Measurements from ENCODE around the gene LRRTM4.
"Not testable (repeated sequence)": the region's sequence is repeated elsewhere in the genome, so short reads cannot be mapped to it uniquely, and the experiment has no call there.

The LRRTM4 gene

DNA sequence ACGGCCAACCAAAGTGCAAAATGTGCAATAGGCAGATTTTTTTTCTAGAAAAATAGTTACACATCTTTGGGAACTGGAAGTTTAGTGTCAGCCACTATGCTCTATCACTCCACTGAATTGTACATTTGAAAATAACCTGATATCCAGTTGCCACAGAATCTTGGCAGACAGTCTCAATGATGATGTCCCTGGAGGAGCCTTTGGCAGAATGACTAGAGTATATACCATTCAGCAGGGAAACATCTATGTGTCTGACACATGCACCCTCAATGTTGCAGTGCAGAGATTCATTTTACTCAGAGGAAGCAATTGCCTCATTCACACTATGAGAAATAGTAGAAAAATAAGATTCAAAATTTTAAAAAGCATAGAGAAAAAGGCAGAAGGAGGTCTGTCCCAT, 475.8 kb downstream of the LRRTM4 start:
- DNase-seq: no peak

DNA sequence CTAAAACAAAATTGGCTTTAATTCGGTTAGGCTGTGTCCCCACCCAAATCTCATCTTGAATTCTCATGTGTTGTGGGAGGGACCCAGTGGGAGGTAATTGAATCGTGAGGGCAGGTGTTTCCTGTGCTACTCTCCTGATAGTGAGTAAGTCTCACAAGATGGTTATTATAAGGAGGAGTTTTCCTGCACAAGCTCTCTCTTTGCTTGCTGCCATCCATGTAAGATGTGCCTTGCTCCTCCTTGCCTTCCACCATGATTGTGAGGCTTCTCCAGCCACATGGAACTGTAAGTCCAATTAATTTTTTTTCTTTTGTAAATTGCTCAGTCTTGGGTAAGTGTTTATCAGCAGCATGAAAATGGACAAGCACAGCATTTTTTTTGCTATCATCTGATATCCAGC, 476.7 kb downstream of the LRRTM4 start:
- not testable (repeated sequence) for DNase-seq

DNA sequence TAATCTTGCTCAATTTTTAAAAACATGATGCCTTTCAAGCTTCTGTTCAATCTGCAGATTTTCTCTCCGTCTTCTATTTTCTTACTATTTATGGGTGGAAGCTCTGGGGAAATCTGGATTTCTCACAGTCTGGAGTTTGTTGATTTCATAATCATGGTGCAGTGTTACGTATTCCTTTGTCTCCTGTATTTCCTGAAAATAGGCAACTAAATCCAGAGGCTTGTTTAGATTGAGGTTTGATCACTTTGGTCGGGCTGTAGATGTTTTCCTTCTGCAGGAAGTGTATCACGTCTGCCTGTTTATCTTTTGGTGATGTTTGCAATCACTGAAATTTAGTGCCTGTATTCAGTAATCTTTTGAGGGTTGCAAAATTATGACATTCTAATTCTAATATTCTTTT, 487.7 kb downstream of the LRRTM4 start:
- no peak for DNase-seq

DNA sequence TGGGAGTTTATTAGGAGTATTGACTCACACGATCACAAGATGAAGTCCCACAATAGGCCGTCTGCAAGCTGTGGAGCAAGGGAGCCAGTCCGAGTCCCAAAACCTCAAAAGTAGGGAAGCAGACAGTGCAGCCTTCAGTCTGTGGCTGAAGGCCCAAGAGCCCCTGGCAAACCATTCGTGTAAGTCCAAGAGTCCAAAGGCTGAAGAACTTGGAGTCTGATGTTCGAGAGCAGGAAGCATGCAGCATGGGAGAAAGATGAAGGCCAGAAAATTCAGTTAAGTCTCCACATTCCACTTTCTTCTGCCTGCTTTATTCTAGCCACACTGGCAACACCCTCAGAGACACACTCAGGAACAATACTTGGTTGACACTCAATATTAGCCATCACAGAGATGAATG, 492.9 kb downstream of the LRRTM4 start:
- not testable (repeated sequence) for DNase-seq

DNA sequence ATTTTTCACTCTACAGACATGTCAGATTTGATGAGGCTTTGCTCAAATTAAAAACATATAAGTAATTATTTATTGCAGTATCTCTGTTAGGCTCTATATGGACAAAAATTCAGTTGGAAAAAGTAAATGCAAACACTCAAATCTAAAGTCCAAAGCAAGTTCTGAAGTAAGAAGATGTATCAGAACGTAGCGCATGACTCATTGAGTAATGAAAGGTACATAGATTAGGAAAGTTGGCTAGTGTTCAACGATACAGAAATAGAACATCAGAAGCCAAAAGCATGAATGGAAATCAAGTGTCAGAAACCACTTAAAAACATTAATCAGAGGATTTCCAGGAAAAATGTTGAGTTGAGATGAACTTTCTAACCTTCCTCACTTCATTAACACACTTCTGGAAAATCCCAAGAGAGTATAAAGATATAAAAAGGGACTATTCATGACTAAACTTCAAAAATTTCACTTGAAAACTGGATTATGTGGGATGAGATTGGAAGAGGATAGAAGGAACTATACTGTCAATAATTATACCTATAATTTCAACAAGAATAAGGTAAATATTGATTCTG, 494.1 kb downstream of the LRRTM4 start:
- no peak for DNase-seq

DNA sequence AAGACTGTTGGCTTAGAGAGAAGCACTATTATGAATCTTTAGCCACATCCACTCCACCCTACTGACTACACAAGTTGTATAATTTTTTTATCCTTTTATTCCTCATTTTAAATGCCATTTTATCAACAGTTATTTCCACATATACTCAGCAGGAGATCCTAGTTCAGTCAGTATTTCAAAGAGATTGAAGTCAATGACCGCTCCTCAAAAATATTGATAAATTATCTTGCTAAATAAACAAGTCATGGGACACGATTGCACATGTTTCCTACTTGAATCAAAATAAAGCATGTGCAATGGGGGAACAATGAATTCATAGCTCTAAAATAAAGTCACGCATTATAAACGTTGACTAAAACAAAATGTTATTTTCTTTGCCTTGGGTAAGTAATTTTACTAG, 496.5 kb downstream of the LRRTM4 start:
- peak in 1 of 3 experiments; percentile 49 for DNase-seq

DNA sequence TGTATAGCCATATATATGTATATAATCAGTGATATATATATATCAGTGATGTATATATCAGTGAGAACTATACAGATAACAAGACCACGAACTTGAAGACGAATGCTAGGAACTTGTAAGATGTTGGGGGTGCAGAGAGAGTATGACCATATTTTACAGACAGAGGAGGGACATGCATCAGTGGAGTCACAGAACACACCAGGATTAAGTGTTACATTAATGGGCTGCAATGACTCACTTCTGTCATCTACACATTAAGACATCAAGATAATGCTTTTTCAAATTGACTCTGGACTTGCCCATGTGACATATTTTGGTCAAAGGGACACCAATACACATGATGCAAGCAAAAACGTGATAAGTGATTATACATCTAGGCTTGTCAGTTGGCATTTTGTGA, 501.0 kb downstream of the LRRTM4 start:
- no peak for DNase-seq

DNA sequence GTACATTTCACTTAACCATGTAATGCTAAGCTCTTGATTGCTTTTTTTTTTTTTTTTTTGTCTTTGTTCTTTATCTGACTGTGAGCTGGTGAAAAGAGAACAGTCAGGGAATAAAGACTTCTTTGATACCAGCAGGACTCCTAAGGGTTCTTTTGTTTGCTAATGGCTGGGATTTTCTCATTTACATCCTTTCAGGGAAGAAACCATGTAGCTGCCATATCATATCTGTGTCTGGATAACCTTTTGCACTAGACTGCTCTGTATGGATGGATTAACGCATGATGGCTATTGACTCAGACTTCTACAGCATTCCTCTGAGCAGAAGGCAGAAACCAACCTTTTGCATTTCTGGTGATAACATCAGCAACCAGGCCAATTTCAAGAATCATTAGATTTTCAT, 504.0 kb downstream of the LRRTM4 start:
- peak in 1 of 3 experiments; percentile 40 for DNase-seq

DNA sequence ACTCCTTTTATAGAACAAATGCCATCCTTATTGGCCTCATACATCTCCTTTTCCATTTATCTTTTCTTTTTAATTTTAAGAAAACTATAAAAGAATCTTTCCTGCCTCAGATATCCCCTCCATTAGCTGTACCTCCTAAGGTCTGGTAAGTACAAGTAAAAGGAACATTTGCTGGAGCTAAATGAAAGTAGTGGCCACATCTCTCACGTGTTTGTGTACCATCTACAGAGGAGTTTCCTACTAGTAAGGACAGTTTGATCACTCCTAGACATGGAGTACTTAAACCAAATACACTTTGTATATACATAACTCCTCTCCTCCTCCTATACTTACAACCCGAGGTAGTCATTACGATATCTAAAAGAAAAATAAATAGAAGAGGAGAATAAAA, 504.8 kb downstream of the LRRTM4 start:
- DNase-seq: no peak

DNA sequence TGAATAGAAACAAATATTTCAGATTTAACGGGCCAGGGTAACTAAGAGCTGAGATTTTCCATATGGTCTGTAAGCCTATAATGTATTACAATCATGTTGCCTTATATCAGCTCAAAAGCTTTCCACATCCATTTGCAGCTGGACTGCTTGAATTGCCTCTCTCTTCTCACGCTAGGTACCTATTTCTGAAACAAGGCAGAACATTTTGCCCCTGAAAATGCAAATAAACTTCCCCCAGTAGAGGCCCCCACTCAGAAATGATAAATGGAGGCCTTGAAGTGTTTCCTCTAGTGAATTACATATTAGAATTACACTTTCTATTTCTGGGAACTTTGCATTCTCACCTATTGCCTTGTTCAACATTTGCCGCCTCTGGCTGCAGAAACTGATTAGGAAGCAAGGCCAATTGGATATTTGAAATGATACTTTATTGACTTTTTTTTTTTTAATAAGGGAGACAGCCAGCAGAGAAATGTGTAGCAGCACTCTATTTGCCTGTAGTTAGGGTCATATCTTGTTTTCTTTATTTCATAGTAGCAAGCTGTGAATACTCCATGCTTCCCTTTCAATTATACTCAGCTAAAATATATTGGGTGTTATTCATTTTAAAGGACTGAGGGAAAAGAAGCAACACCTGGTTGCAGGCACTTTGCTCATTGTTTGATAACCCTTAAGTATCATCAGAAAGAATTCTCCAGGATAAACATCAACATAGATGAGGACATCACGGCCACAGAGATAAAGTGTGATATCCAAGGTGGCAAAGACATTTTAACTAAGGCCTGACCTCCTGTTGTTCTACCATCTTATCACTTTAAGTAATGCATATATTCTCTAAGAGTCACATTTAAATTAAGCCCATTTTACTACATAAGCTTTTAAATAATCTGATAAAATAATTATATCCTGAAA, 505.5 kb downstream of the LRRTM4 start:
- peak in 1 of 3 experiments; percentile 32 for DNase-seq

DNA sequence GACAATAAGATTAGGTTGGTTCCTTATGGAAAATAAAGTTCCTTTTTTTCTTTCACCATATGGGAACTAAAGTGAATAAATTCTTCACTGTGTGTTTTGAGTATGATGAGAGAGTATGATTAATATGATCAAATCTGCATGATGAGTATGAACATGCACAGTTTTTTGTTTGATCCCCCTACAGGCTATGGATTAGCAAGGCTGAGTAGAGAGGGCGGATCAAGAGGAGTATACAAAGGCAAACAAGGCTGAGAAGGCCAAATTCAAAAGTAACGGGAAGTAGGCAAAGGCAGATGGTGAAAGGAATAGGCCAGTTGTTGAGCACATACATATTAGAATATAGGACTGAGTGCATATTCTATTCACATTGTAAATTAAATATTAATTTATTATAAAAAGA, 508.2 kb downstream of the LRRTM4 start:
- no peak for DNase-seq

DNA sequence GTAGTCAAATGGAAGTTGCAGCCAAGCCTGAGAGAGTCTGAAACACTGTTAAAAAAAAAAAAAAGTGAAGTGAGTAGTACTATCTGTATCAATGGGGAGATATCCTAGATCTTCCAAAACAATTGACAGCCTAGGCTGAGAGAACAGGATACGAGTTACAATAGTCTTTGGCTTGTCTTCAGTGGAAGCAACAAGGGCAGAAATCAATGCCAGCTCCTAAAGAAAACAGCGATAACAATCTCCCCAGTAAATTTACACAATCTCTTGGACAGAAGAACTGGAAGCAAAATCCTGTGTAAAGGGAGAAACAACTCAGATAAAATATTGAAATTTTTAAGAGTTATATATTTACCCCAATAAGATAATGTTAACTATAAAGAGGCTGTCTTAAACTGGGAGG, 508.7 kb downstream of the LRRTM4 start:
- no peak for DNase-seq

DNA sequence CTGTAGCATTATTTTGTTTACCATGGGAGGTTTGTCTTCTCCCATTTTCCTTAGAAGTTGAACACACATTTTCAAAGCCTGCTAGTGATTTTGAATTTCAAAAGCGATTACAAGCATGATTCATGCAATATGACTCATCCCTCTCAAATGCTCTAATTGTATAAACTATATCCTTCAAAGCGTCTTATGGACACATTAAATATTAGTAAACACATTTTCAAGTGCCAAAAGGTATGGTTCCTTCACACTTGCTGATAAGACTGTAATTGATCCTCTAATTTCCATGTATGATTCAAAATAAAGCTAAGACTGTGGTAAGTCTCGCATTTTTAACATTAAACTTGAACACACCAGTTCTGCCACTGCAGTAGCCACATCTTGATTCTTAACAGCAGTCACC, 512.9 kb downstream of the LRRTM4 start:
- peak in 1 of 3 experiments; percentile 36 for DNase-seq

DNA sequence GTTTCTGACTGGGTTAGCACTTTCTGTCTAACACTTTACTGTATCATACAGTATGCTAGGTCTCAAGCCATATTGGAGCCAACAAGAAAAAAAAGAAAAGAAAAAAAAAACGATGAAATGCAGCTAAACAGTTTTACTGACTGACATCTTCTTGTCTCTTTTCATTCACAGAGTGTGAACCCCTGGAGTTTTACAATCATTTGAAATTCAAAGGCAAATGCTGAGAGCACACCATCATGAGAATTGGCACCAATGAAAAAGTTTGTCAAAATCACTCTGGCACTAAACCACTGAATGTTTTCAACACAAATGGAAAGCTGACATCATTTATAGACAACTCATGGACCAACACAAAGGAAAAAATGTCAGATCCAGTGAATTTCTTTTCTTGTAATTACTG, 513.3 kb downstream of the LRRTM4 start:
- DNase-seq: no peak

DNA sequence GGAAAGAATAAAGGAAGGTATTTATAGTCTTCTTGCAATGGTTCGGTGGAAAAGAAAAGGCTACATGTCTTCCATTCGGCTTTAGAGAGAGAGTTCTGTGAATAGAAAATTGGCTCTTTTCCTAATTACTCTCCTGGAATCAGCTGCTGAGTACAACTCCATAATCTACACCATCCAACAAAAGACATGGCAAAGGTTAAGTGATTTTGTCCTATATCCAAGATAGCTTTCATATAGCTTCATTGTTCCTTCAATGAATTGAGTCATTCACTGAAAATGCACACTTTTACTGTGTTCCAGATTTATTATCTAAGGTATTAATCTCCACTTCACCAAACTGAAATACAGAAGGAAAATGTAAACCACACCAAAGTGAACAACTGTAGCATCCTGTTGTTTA, 514.5 kb downstream of the LRRTM4 start:
- peak in 2 of 3 experiments; percentile 38 to 49 for DNase-seq

DNA sequence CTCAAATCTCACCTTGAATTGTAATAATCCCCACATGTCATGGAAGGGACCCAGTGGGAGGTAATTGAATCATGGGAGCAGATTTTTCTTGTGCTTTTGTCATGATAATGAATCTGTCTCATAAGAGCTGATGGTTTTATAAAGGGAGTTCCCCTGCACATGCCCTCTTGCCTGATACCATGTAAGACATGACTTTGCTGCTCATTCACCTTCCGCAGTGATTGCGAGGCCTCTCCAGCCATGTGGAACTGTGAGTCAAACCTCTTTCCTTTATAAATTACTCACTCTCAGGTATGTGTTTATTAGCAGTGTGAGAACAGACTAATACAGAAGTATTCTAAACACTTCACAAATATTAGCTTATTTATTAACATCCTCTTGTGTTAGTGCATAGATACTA, 516.7 kb downstream of the LRRTM4 start:
- DNase-seq: no peak

DNA sequence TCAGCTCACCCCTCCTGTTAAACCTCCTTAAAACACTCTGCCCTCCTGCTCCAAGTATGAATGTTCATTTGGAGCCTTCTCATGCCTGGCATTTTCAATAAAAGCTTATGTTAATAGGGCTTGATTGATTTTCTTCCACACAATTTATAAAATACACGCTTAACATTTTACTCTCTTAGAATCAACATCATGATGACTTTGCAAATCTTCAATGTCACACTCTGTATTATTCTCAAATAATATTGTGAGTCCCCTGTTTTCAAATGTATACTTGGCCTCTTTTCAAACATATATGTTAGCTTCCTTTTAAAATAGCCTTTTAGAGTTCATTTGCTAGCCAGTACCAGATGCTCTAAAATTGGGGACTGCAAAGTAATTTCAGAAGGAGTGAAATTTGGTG, 520.3 kb downstream of the LRRTM4 start:
- DNase-seq: no peak

DNA sequence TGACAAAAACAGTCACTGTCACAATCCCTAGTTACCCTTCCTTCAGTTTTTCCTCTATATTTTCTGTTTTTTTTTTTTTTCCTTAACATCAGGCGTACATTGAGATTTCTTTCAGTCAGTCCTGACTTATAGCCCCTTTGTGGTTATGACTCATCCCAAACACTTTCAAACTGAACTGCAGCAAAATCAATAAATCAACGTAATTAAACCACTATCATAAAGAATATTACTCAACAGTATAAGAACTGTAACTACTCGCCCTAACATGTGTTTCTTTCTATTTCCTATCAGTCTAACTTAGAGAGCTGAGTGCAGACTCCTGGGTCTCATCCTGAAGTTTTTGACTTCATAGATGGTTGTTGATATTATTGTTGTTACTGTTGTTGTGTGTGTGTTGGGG, 523.5 kb downstream of the LRRTM4 start:
- peak in 1 of 3 experiments; percentile 22 for DNase-seq

DNA sequence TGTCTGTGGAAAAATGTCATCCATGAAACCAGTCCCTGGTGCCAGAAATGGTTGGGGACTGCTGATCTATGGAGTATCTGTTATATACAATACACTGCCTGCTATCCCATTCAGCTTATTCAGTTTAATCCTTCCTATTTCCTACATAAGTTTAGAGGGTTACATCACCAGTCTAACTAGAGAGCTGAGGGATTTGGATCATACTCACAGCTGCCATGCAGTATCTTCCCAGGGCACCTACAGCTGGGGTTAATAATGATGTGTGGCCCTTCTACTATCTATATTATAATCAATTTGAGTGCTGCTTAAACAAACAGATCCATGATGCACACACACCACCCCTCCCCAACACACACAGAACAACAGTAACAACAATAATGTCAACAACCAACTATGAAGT, 524.0 kb downstream of the LRRTM4 start:
- no peak for DNase-seq

DNA sequence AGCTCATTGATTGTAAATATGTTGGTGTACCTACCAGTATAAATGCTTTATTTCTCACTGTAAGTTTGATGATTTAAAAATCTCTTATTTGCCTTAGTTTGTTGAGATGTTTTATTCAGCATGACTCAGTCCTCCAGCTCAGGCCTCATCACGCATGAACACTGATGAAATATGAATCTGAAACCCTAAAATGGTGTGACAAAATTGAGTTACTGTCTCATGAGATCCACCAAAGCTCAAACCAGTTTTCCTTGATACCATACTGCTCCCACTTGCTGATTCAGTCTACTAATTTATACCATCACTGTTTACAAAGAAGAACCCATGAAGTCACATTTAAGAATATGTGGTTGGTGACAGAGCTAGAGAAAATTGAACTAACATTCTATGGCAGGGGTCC, 524.9 kb downstream of the LRRTM4 start:
- no peak for DNase-seq

DNA sequence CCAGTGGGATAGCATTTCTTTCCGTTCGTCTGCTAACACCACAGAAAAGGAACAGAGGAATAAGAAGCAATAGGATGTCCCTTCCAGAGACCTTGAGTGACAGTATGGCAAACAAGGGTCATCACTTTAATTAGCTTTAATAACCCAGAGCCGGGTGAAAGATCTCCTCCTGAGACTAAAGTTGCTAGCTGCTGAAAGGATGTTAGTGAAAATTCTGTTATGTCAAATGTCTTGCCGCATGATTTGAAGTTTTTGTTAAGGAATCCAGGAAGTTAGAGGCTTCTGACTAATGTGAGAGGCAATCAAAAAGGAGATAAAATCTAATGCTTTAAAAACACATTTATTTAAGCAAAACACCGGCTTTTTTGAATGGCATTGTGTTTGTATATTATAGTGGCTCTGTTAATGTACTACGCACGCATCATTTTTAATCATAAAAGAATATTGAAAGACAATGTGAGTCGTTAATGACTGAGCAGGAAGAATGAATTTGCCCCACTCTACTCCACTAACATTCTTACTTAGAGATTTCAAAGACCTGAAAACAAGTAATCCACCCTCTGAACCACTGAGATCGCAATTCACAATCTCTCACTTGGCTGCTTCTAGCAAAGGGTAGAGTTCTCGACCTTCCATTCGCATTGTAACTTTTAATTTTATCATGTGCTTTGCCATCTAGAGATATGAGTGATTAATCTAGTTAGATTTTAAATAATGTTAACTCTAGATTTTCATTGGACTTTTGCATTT, 536.6 kb downstream of the LRRTM4 start:
- peak in 1 of 3 experiments; percentile 12 for DNase-seq

DNA sequence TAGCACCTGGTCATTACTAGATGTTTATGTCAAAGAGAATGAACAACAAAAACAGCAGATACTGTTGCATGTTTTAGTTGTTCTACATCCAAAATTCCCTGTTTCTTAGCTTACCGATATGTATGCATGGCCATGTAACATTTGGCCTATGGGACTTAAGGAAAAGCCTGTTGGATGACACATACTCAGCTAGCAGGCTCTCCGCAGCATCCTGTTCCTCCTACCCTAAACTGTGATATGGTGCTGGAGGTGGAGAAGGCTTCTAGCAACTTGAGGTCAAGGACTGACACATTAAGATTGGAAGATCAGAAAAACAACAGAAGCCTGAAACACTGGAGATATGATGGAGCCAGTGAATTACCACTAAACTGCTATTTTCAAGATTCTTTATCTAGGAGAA, 537.8 kb downstream of the LRRTM4 start:
- DNase-seq: no peak

DNA sequence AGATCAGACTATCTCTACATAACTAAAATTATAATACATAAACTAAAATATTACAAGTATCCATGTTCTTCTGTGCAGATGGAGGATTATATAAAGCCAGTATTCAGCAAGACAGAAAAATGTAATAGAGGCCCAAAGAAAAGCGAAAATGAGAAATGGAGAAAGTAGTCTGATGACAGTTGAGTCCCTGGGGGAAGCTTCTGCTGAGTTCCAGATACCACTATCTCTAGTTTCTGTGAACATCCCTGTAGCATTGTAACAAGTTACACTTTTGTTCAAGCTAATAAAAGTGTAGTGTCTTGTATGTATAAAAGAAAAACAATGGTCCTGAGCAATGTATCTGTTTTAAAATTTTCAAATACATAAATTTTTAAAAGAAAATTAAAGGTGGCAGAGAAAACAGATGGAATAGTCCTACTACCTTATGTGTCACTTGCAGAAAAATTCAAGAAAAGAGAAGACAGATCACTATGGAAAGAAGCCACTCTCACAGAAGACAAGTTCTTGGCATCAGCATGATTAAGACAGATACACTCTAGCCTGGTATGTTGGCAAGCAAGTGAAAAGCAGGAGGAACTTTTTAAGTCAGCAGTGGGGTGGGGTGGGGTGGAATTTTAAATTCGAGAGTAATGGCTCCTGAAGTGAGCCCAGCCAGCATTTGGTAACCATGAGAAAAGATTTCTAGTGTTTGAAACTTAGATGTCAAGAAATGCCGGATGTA, 541.9 kb downstream of the LRRTM4 start:
- DNase-seq: no peak
